ENCODE results near the gene MAGI2.
"Not testable (repeated sequence)": the region's sequence is repeated elsewhere in the genome, so short reads cannot be mapped to it uniquely, and the experiment has no call there.

The MAGI2 gene

GRCh38 chr7:78649976-78650375 is 803.5 kb downstream of the MAGI2 start:
- DNase-seq (ENCODE audit: low read depth in 2 of 2) = no peak

DNA sequence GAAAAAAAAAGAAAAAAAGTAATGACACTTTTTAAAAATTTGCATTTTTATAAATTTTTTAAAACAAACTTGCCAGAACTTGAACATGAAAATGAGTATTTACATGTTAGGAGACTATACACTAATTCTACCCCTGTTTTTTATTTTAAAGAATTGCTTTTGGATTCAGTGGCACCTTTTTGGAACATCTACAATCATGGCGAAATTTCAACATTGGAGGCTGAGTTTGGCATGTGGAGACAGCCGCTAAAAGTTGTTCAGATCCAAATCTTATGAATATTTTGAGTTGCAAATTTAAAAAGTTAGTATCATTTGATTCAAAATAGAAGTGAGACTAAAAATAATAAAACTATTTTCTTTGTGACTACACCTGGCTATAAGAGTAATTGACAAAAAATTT is 804.2 kb downstream of the MAGI2 start:
- no peak for DNase-seq (ENCODE audit: low read depth in 2 of 2)

DNA sequence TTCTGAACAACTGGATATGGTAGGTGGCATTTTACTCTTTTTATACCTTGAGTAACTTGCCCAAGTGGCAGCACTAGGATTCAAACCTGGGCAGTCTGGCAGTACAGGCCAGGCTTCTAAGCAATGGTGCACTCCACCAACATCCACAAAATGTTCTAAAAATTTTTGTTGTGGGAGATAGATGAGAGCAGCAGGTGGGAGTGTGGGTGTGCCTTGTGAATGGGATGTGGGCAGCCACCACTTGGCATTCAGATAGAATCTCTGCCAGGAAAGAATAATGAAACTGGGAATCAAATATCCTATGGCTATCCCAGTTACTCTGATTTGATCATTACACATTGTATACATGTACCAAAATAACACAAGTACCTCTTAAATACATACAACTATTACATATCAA is 810.7 kb downstream of the MAGI2 start:
- DNase-seq (ENCODE audit: low read depth in 2 of 2) = no peak

DNA sequence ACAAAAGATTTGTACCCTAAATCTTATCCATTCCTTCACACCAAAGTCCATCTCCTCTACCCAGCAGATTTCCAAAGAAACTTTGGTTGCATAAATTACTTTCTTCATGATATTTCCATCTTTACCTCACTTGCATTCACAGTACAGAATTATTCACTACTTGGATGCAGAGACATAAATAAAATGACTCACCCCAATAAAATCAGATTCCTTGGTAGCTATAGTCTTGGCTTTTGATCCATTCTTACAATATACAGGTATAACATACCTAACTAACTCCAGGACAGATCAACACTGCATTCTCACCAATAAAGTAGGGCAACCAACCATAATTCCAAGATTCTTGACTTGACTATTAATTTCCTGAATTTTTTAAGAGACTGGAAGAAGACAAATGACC is 815.1 kb downstream of the MAGI2 start:
- DNase-seq (ENCODE audit: low read depth in 2 of 2) = no peak

- no peak for DNase-seq (ENCODE audit: low read depth in 2 of 2)
Measured at GRCh38 chr7:78636727-78637126, 816.7 kb downstream of the MAGI2 start.

- DNase-seq (ENCODE audit: low read depth in 2 of 2) = no peak
Measured at GRCh38 chr7:78635026-78635793, 818.3 kb downstream of the MAGI2 start.

DNA sequence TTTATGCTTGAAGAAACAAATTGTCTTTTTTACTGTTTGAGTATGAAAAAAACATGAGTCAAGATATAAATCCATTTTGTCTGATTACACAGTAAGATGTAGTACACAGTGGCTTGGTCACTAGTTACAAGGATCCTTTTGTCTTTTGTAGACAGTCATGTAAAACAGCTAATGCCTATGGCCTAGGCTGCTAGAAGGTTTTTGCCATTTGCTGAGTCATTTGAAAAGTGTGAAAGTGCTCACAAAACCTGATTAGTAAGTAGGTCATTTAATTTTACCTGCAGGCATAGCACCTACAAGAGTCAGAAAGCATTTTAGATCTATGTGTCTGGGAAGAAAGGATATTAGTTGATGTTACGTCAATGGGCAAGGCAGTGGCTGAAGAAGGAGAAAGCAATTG is 819.4 kb downstream of the MAGI2 start:
- no peak for DNase-seq (ENCODE audit: low read depth in 2 of 2)

- no peak for DNase-seq (ENCODE audit: low read depth in 2 of 2)
Measured at GRCh38 chr7:78620920-78621319, 832.5 kb downstream of the MAGI2 start.

DNA sequence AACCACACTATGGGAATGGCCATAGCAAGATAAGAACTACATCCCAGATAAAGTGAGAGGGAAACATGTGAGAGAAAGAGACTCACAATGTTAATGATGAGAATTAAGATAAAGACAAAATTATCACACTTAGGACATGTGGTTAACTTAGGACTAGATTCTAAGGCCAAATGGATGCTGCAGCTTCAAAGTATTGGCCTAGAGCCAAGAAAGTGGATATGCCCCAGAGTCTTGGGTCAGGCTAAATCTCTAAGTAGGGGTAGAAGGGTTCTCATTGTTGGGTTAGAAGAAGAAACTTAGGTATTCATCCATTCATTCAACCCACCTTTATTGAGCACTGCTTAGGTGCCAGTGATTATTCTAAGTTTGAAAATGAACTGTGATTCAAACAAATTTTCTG is 836.9 kb downstream of the MAGI2 start:
- no peak for DNase-seq (ENCODE audit: low read depth in 2 of 2)

DNA sequence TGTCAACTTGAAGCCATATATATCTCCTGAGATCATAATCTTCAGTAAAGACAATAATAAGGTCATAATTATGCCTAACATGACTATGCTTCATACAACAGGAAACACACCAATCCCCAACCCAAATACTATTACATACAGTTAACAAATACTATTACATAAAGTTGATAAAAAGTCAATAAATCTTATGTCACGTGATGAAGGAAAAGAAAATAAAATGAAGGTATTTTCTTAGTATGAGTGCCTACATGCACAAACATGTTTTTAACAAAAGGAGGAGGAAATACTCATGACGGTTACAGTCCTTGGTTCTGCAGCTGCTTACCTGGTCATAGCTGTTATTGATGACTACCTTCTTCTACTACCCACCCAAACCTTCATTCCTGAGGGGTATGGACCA is 844.2 kb downstream of the MAGI2 start:
- DNase-seq (ENCODE audit: low read depth in 2 of 2) = no peak

DNA sequence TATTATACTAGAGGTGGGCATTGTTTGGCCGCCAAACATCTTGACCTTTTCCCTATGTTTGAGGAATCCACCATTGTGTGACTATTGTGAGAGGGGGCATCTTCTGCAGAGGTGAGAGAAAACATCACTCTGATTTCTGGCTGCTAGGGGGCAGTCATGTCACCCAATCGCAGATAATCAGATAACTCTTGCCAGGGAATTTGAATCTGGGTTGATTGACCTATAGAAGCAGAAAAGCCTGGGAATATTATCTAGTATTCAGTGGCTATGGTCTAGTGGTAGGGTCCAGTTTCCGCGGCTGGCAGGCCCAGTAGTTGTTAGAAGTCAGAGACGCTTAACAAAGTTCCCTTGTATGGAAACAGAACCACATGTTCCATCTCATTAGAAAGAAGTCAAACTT is 846.4 kb downstream of the MAGI2 start:
- DNase-seq (ENCODE audit: low read depth in 2 of 2) = no peak

DNA sequence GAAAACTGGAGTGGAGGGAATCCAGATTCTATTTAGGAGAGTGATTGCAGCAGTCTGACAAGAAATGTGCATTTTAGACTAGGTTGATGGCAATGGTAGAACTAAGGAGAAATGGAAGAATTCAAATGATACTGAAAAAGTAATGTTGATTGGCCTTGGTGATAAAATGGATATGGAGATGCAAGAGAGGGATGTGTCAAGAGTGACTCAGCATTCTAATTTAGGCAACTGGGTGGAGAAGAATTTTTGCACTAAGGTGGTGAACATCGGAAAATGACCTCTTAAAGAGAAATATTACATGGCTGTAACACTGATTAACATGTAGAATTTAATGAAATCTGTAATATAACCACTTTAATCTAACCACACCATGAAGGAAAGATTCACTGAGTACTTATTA is 848.3 kb downstream of the MAGI2 start:
- DNase-seq (ENCODE audit: low read depth in 2 of 2) = no peak

DNA sequence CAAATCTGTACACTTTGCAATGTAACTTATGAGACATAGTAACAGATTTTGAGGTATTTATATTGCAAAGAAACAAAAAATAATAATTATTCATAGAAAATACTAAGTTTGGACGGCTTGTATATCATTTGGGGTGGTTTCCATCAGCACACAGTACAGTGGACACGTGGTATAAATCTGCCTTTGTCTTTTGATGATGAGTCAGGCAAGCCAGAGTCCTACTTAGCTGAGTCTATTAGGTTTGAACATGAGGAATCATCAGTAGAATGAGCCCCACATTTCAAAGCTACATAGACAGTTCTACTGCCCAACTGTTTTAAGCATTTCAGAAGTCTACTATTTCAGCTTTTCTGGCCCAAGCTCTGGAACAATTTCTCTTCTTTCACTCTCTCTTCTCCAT is 851.7 kb downstream of the MAGI2 start:
- DNase-seq (ENCODE audit: low read depth in 2 of 2) = no peak

DNA sequence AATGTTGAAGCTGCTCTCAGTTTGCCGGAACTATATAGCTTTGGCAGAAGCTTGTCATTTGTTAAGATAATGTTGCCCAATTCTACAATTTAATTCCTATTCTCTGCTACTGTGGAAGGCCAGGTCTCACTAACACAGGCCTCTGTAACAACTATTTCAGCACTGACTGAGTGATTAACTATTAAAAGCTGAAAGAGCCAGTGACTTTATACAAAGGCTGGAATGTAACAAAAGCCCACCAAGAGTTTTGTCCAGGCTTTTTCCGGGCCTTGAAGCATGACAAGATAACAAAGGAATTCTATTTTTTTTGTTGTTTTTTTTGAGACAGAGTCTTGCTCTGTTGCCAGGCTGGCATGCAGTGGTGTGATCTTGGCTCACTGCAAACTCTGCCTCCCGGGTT is 859.3 kb downstream of the MAGI2 start:
- no peak for DNase-seq (ENCODE audit: low read depth in 2 of 2)

GRCh38 chr7:78588393-78588792 is 865.1 kb downstream of the MAGI2 start:
- DNase-seq (ENCODE audit: low read depth in 2 of 2) = no peak

GRCh38 chr7:78587443-78588044 is 865.9 kb downstream of the MAGI2 start:
- DNase-seq (ENCODE audit: low read depth in 2 of 2) = no peak

DNA sequence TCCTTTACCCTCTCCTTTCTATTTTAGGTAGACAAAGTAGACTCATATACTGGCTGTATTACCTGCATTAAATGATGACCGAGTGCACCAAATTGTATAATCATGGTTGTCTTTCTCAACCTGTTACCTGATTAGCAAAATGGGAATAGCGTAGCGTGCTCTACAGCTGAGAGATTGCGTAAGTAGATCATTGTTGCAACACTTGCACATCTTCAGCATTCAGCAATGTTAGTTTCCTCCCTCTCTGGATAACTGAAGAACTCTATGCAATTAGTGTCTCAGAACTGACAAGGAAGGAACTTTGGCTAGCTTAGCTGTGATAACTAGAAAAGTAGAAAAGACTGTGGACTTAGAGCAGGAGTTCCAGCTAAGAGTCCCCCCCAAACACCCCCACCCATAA is 867.5 kb downstream of the MAGI2 start:
- no peak for DNase-seq (ENCODE audit: low read depth in 2 of 2)

- DNase-seq (ENCODE audit: low read depth in 2 of 2) = no peak
Measured at GRCh38 chr7:78578686-78579085, 874.8 kb downstream of the MAGI2 start.

DNA sequence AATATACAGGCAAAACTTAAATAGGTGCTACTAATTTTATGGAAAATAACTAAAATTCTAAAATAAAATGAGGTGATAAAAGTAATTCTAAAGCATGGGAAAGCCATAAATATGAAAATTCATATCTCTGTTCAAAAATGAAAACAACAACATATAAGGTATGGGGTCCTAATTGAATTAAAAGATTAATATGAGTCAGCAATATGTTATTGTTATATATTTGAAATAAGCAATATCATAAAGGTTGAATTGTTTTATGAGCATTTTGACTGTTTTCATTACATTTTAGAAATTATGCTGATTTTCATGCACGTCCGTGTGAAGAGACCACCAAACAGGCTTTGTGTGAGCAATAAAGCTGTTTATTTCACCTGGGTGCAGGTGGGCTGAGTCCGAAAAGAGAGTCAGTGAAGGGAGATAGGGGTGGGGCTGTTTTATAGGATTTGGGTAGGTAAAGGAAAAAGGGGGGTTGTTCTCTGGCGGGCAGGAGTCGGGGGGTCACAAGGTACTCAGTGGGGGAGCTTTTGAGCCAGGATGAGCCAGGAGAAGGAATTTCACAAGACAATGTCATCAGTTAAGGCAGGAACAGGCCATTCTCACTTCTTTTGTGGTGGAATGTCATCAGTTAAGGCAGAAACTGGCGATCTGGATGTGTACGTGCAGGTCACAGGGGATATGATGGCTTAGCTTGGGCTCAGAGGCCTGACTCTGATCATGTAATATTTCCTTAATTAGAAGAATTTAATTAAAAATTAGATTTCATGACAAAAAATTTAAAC is 876.1 kb downstream of the MAGI2 start:
- not testable (repeated sequence) for DNase-seq (ENCODE audit: low read depth in 2 of 2)

GRCh38 chr7:78576236-78576635 is 877.2 kb downstream of the MAGI2 start:
- no peak for DNase-seq (ENCODE audit: low read depth in 2 of 2)

DNA sequence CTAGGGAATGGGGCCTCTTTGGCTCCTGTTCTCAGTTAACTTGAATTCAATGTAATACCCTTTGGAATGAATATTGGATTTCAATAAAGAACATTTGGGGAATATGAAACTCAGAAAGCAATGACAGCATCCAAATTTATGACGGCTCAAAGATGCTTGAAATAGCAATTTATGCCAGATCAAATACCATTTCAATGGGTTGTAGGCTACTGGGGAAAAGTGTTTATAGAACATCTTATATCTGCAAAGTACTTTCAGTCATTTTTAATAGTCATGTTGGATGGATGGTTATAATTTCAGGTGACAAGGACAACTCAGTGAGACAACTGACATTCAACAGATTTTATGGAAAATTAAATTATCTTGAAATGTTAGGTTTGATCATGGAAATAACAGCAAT is 882.2 kb downstream of the MAGI2 start:
- no peak for DNase-seq (ENCODE audit: low read depth in 2 of 2)

DNA sequence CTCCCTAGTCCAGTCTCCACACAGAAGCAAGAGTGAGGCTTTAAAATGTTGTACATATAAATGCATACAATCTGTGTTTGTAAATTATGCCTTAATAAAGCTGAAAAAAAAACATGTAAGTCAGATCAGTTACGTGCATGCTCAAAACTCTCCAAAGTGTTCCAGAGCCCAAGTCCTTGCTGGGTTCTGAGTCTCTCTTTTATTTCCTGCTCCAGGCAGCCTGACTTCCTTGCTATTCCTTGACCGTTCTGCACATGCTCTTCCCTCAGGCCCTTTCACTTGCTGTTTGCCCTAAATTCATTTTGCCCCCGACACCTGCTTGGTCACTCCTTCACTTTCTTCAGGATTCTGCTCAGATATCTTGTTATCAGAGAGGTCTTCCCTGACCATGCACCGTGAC is 884.8 kb downstream of the MAGI2 start:
- DNase-seq (ENCODE audit: low read depth in 2 of 2) = no peak

DNA sequence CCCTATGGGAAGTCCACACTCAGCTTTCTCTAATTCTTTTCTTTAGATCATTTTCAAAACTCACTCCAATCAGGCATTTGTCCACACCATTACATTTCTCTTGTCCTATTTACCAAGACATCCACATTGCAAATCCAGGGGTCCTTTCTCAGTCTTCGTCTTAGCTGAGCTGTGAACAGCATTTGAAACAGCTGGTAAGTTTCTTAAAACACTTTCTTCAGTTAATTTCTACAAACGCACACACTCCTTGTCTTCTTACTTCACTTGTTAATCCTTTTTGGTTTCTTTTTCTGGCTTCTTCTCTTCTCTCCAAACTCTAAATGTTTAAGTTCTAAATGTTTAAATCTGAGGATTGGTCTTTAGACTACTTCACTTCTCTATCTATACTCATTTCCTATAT is 885.6 kb downstream of the MAGI2 start:
- no peak for DNase-seq (ENCODE audit: low read depth in 2 of 2)

Data from activated CD8-positive, alpha-beta memory T cell treated with anti-CD3 and anti-CD28 coated beads for 4 hours (primary cell).